Pancreas (tissue), 10 donors: ENCODE measurements around the gene CAND2. TPM values are rescaled to one million over a fixed set of nuclear protein-coding genes. Genes with fewer than 3 reads are reported as not detected.

Source experiments
- ATAC-seq, 4 donors: fragments of 200-7000 bp; cut with Tn5 transposase; one replicate each; pipeline versions ENCODE4 v1.8.0 to v1.9.1; 2020; ENCODE audit warnings: mild to moderate bottlenecking in 4 of 4, moderate library complexity in 4 of 4
- DNase-seq, 6 donors: peaks; one replicate each; pipeline ENCODE4 v3.0.0-alpha.2; 2020
- FAIRE-seq: peaks from 2 replicates; lab custom pipeline; 2012; peaks lifted over from hg19 to GRCh38; lab: Jason Lieb, UNC
- H3K27ac ChIP-seq, 4 donors: fragments of 200-600 bp; sonication (generic); 1 replicate in 3 of 4; 2 replicates in 1 of 4; pipeline versions ENCODE4 v1.5.0 to v1.8.0; 2020
- H3K27me3 ChIP-seq, 4 donors: fragments of 200-600 bp; one replicate each; pipeline ENCODE4 v1.8.0; 2021
- H3K36me3 ChIP-seq, 3 donors: fragments of 200-600 bp; sonication (generic) in 1 of 3; one replicate each; pipeline versions ENCODE4 v1.5.0 to v1.8.0; 2020 to 2021
- H3K4me1 ChIP-seq, 3 donors: fragments of 200-600 bp; one replicate each; pipeline ENCODE4 v1.8.0; 2021
- H3K4me3 ChIP-seq, 4 donors: fragments of 200-600 bp; sonication (generic) in 2 of 4; one replicate each; pipeline versions ENCODE4 v1.5.0 to v1.8.0; 2020 to 2021
- H3K9me3 ChIP-seq, 4 donors: fragments of 200-600 bp; one replicate each; pipeline ENCODE4 v1.8.0; 2021
- CTCF ChIP-seq, 4 donors: fragments of 200-600 bp; sonication (generic) in 3 of 4; IDR thresholded peaks; one replicate each; pipeline versions ENCODE4 v1.5.0 to v1.8.0; 2021; ENCODE audit warnings: antibody characterized with exemption in 4 of 4
- WGBS, 2 donors: extraction: QIAGEN DNeasy Blood & Tissue Kit; methylation state at CpG; one replicate each; pipeline ENCODE4 v1.1.7; 2013; 5-methylcytosine and 5-hydroxymethylcytosine counted together
- intact Hi-C, 3 donors: fragments of 100-400 bp; cut with DNase I; formaldehyde crosslinking; loops; one replicate each; pipeline versions ENCODE4 v1.11.1 to v1.14.2; 2022
- polyA plus RNA-seq, 2 donors: library from polyadenylated mRNA; stranded (reverse); fragments of 200-250 nt; gene quantifications; one replicate each; pipeline ENCODE4 v1.2.3, GENCODE V29; 2013
- total RNA-seq, 6 donors: library from RNA; stranded (reverse); fragmentation: NEBNext Ultra II Directional in 4 of 6; extraction: Animal tissue kit (Norgen Biotek cat#: 25700) in 4 of 6; gene quantifications; one replicate each; pipeline versions ENCODE4 v1.2.1 to v1.2.4, GENCODE V29; 2021 to 2023
- donor health status: healthy with polysubstance abuse.
- donor health status: DM: no; HTN: no; CAD: no; lungs with moderate emphysema.
- donor health status: DM: no; HTN: no; CAD: no.
- donor health status: control.
- donor health status: control.
- donor health status: Bipolar disorder and iron deficiency.
- donor health status: DM: yes; HTN: yes; CAD: no.
- donor health status: DM: no; HTN: no; CAD: no.
- donor health status: DM: no; HTN: no; CAD: no.
- donor health status: DM: yes; HTN: yes; CAD: no.

Gene CAND2
- total and polyA plus RNA-seq, 8 donors, result 1.6 to 6.2 (median 3.3) TPM

GRCh38 chr3:12829886-12830784, 33.7 kb downstream of the CAND2 start:
- H3K27me3 ChIP-seq, result no peaks in the 10 kb centered on the region
- WGBS, 2 donors, result 80 to 84% methylated on average over 17 of the region's 17 CpGs
- H3K9me3 ChIP-seq, result no peaks in the 10 kb centered on the region
- peaks cover 9 to 27% (median 27%) of the 10 kb centered on the region in 3 donors for H3K36me3 ChIP-seq
- H3K27ac ChIP-seq, result no peak overlapping the region
- intact Hi-C loops, result no loop called here
- no peak for FAIRE-seq
- no peak for TF ChIP-seq CTCF (IDR thresholded peaks at IDR 0.05)
- no peak overlapping the region for H3K4me3 ChIP-seq
- no peaks in the 10 kb centered on the region for H3K4me1 ChIP-seq
- DNase-seq, result no peak
- ATAC-seq, result peak in 1 of 4 donors; percentile 17

GRCh38 chr3:12830785-12831156, 34.3 kb downstream of the CAND2 start:
- intact Hi-C loops, result no loop called here
- 81 to 84% methylated on average over 4 of the region's 4 CpGs for WGBS, 2 donors
- ATAC-seq, result peak in 1 of 4 donors; percentile 24
- no peak overlapping the region for H3K27ac ChIP-seq
- H3K4me1 ChIP-seq, result no peaks in the 10 kb centered on the region
- H3K4me3 ChIP-seq, result no peak overlapping the region
- no peaks in the 10 kb centered on the region for H3K27me3 ChIP-seq
- H3K9me3 ChIP-seq, result no peaks in the 10 kb centered on the region
- TF ChIP-seq CTCF (IDR thresholded peaks at IDR 0.05), result peak in 1 of 4 donors; percentile 8
- H3K36me3 ChIP-seq, result peaks cover 12 to 34% (median 32%) of the 10 kb centered on the region in 3 donors
- no peak for FAIRE-seq
- no peak for DNase-seq

- TF ChIP-seq CTCF (IDR thresholded peaks at IDR 0.05), result no peak
- peak in 1 of 4 donors; percentile 24 for ATAC-seq
- intact Hi-C loops, result no loop called here
- Histone ChIP-seq H3K4me3 (no peak overlapping the region), H3K27ac (no peak overlapping the region), H3K4me1 (no peaks in the 10 kb centered on the region), H3K36me3 (peaks cover 15 to 40% (median 38%) of the 10 kb centered on the region in 3 donors), H3K27me3 (no peaks in the 10 kb centered on the region), H3K9me3 (no peaks in the 10 kb centered on the region)
- no peak for FAIRE-seq
- no peak for DNase-seq
- WGBS, 2 donors, result 68 to 81% methylated on average over 5 of the region's 5 CpGs
Observed at GRCh38 chr3:12831301-12831866, 34.9 kb downstream of the CAND2 start.

- no peak for TF ChIP-seq CTCF (IDR thresholded peaks at IDR 0.05)
- Histone ChIP-seq H3K36me3 (peaks cover 15 to 52% (median 49%) of the 10 kb centered on the region in 3 donors), H3K9me3 (no peaks in the 10 kb centered on the region), H3K27ac (no peak overlapping the region), H3K27me3 (no peaks in the 10 kb centered on the region), H3K4me1 (peaks cover 0 to 4% (median 3%) of the 10 kb centered on the region in 3 donors), H3K4me3 (no peak overlapping the region)
- intact Hi-C loops, result no loop called here
- ATAC-seq, result no peak
- no peak for FAIRE-seq
- 78 to 85% methylated on average over 7 of the region's 7 CpGs for WGBS, 2 donors
- DNase-seq, result no peak
Observed at GRCh38 chr3:12832350-12833221, 36.1 kb downstream of the CAND2 start.
